ENCODE data around the gene CD200R1L. TPM values are rescaled to one million over a fixed set of nuclear protein-coding genes. Genes with fewer than 3 reads are reported as not detected.

CD200R1L gene
- total and polyA plus RNA-seq, 2 of the 13 experiments (the other 11 are each of a cell fraction or from before 2014, with no cell fraction given): not detected

DNA sequence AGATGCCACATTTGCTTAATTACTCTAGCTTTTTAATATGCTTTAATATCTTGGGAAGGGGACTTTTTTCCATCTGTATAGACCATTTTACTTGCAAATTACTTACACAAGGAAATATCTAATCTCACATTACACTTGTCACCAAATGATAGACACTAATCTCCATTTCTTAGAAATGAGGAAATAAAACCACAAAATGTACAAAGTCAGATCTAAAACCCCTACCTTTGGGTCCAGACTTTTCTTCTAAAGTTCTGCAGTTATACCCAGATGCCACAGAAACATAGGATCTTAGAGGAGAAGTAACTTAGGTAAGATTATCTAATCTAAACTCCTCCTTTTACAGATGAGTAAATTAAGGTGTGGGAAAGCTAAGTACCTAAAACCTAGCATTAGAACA, 44.3 kb downstream of the CD200R1L start (continued):
- TF ChIP-seq, protein P1, sequence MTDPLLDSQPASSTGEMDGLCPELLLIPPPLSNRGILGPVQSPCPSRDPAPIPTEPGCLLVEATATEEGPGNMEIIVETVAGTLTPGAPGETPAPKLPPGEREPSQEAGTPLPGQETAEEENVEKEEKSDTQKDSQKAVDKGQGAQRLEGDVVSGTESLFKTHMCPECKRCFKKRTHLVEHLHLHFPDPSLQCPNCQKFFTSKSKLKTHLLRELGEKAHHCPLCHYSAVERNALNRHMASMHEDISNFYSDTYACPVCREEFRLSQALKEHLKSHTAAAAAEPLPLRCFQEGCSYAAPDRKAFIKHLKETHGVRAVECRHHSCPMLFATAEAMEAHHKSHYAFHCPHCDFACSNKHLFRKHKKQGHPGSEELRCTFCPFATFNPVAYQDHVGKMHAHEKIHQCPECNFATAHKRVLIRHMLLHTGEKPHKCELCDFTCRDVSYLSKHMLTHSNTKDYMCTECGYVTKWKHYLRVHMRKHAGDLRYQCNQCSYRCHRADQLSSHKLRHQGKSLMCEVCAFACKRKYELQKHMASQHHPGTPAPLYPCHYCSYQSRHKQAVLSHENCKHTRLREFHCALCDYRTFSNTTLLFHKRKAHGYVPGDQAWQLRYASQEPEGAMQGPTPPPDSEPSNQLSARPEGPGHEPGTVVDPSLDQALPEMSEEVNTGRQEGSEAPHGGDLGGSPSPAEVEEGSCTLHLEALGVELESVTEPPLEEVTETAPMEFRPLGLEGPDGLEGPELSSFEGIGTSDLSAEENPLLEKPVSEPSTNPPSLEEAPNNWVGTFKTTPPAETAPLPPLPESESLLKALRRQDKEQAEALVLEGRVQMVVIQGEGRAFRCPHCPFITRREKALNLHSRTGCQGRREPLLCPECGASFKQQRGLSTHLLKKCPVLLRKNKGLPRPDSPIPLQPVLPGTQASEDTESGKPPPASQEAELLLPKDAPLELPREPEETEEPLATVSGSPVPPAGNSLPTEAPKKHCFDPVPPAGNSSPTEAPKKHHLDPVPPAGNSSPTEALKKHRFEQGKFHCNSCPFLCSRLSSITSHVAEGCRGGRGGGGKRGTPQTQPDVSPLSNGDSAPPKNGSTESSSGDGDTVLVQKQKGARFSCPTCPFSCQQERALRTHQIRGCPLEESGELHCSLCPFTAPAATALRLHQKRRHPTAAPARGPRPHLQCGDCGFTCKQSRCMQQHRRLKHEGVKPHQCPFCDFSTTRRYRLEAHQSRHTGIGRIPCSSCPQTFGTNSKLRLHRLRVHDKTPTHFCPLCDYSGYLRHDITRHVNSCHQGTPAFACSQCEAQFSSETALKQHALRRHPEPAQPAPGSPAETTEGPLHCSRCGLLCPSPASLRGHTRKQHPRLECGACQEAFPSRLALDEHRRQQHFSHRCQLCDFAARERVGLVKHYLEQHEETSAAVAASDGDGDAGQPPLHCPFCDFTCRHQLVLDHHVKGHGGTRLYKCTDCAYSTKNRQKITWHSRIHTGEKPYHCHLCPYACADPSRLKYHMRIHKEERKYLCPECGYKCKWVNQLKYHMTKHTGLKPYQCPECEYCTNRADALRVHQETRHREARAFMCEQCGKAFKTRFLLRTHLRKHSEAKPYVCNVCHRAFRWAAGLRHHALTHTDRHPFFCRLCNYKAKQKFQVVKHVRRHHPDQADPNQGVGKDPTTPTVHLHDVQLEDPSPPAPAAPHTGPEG (CRISPR knock-in tag; IDR thresholded peaks at IDR 0.05): no peak
- TF ChIP-seq, protein P2, sequence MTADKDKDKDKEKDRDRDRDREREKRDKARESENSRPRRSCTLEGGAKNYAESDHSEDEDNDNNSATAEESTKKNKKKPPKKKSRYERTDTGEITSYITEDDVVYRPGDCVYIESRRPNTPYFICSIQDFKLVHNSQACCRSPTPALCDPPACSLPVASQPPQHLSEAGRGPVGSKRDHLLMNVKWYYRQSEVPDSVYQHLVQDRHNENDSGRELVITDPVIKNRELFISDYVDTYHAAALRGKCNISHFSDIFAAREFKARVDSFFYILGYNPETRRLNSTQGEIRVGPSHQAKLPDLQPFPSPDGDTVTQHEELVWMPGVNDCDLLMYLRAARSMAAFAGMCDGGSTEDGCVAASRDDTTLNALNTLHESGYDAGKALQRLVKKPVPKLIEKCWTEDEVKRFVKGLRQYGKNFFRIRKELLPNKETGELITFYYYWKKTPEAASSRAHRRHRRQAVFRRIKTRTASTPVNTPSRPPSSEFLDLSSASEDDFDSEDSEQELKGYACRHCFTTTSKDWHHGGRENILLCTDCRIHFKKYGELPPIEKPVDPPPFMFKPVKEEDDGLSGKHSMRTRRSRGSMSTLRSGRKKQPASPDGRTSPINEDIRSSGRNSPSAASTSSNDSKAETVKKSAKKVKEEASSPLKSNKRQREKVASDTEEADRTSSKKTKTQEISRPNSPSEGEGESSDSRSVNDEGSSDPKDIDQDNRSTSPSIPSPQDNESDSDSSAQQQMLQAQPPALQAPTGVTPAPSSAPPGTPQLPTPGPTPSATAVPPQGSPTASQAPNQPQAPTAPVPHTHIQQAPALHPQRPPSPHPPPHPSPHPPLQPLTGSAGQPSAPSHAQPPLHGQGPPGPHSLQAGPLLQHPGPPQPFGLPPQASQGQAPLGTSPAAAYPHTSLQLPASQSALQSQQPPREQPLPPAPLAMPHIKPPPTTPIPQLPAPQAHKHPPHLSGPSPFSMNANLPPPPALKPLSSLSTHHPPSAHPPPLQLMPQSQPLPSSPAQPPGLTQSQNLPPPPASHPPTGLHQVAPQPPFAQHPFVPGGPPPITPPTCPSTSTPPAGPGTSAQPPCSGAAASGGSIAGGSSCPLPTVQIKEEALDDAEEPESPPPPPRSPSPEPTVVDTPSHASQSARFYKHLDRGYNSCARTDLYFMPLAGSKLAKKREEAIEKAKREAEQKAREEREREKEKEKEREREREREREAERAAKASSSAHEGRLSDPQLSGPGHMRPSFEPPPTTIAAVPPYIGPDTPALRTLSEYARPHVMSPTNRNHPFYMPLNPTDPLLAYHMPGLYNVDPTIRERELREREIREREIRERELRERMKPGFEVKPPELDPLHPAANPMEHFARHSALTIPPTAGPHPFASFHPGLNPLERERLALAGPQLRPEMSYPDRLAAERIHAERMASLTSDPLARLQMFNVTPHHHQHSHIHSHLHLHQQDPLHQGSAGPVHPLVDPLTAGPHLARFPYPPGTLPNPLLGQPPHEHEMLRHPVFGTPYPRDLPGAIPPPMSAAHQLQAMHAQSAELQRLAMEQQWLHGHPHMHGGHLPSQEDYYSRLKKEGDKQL (CRISPR knock-in tag; IDR thresholded peaks at IDR 0.05; ENCODE audit: low read depth): no peak
- TF ChIP-seq, protein P3, sequence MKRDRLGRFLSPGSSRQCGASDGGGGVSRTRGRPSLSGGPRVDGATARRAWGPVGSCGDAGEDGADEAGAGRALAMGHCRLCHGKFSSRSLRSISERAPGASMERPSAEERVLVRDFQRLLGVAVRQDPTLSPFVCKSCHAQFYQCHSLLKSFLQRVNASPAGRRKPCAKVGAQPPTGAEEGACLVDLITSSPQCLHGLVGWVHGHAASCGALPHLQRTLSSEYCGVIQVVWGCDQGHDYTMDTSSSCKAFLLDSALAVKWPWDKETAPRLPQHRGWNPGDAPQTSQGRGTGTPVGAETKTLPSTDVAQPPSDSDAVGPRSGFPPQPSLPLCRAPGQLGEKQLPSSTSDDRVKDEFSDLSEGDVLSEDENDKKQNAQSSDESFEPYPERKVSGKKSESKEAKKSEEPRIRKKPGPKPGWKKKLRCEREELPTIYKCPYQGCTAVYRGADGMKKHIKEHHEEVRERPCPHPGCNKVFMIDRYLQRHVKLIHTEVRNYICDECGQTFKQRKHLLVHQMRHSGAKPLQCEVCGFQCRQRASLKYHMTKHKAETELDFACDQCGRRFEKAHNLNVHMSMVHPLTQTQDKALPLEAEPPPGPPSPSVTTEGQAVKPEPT (CRISPR knock-in tag; IDR thresholded peaks at IDR 0.05; ENCODE audit: low read depth): no peak
